GM12878 (cell line): Measurements from ENCODE around the gene GCLM. TPM values are rescaled to one million over a fixed set of nuclear protein-coding genes. Genes with fewer than 3 reads are reported as not detected.

Source experiments
- BHLHE40 ChIP-seq, 2 experiments: fragments of 450-650 bp in 1 of 2; IDR thresholded peaks; 2 replicates each; pipeline ENCODE4 v1.6.1; 2011 to 2017; ENCODE audit warnings: low read depth in 2 of 2, borderline replicate concordance in 1 of 2, improper control_type of control experiment in 1 of 2, low read length in 1 of 2, mild to moderate bottlenecking in 1 of 2
- CBFB ChIP-seq: IDR thresholded peaks from 2 replicates; pipeline ENCODE4 v1.6.1; 2016; ENCODE audit warnings: antibody characterized with exemption, low read depth
- CEBPB ChIP-seq, 2 experiments: fragments of 150-350 bp in 1 of 2; IDR thresholded peaks; 2 replicates each; pipeline ENCODE4 v1.6.1; 2012 to 2014; ENCODE audit warnings: low read depth in 2 of 2, low read length in 2 of 2, borderline replicate concordance in 1 of 2, inconsistent platforms in 1 of 2
- CEBPZ ChIP-seq: fragments of 150-350 bp; IDR thresholded peaks from 2 replicates; pipeline ENCODE4 v1.6.1; 2016; ENCODE audit warnings: low read depth, low read length
- CREB1 ChIP-seq: IDR thresholded peaks from 2 replicates; pipeline ENCODE4 v1.6.1; 2012; ENCODE audit warnings: low read depth, mild to moderate bottlenecking, inconsistent platforms
- EZH2 ChIP-seq: IDR thresholded peaks from 2 replicates; pipeline ENCODE4 v1.6.1; 2012; ENCODE audit warnings: low read depth, mild to moderate bottlenecking, control low read depth, inconsistent platforms, low read length, borderline replicate concordance; ENCODE audit not compliant: control insufficient read depth
- FOXK2 ChIP-seq: fragments of 450-650 bp; IDR thresholded peaks from 2 replicates; pipeline ENCODE4 v1.6.1; 2017; ENCODE audit warnings: mild to moderate bottlenecking, moderate library complexity
- HDGF ChIP-seq: fragments of 450-650 bp; IDR thresholded peaks from 2 replicates; pipeline ENCODE4 v1.6.1; 2016; ENCODE audit warnings: antibody characterized with exemption
- MAX ChIP-seq: IDR thresholded peaks from 2 replicates; pipeline ENCODE4 v1.6.1; 2012; ENCODE audit warnings: low read depth, low read length, improper control_type of control experiment
- MEF2A ChIP-seq: IDR thresholded peaks from 2 replicates; pipeline ENCODE4 v1.6.1; 2011; ENCODE audit warnings: low read depth, mild to moderate bottlenecking, low read length, moderate library complexity; ENCODE audit not compliant: insufficient read depth
- NR2C2 ChIP-seq: IDR thresholded peaks from 2 replicates; pipeline ENCODE4 v1.6.1; 2011; ENCODE audit warnings: borderline replicate concordance, low read depth; ENCODE audit not compliant: control insufficient read depth, insufficient read length
- NRF1 ChIP-seq: conservative IDR thresholded peaks from 2 replicates; pipeline ENCODE4 v1.6.1; 2011; ENCODE audit warnings: mild to moderate bottlenecking, low read depth, low read length, improper control_type of control experiment
- PAX8 ChIP-seq: fragments of 450-650 bp; IDR thresholded peaks from 2 replicates; pipeline ENCODE4 v1.6.1; 2017; ENCODE audit warnings: mild to moderate bottlenecking, moderate library complexity
- PKNOX1 ChIP-seq: fragments of 450-650 bp; IDR thresholded peaks from 2 replicates; pipeline ENCODE4 v1.6.1; 2016; ENCODE audit warnings: mild to moderate bottlenecking
- PML ChIP-seq: IDR thresholded peaks from 2 replicates; pipeline ENCODE4 v1.6.1; 2012; ENCODE audit warnings: low read length, inconsistent platforms
- POU2F2 ChIP-seq: IDR thresholded peaks from 3 replicates; pipeline ENCODE4 v1.6.1; 2011; ENCODE audit warnings: low read depth, mild to moderate bottlenecking, low read length, borderline replicate concordance
- RAD21 ChIP-seq: IDR thresholded peaks from 2 replicates; pipeline ENCODE4 v1.6.1; 2011; ENCODE audit warnings: mild to moderate bottlenecking, low read depth, low read length, moderate library complexity; ENCODE audit not compliant: insufficient read depth
- SUPT20H ChIP-seq: IDR thresholded peaks from 2 replicates; pipeline ENCODE4 v1.6.1; 2011; ENCODE audit warnings: low read depth, mild to moderate bottlenecking, low read length, moderate library complexity, borderline replicate concordance; ENCODE audit not compliant: control insufficient read depth
- TAF1 ChIP-seq: IDR thresholded peaks from 2 replicates; pipeline ENCODE4 v1.6.1; 2011; ENCODE audit warnings: mild to moderate bottlenecking, low read depth, low read length, borderline replicate concordance
- TARDBP ChIP-seq: IDR thresholded peaks from 2 replicates; pipeline ENCODE4 v1.6.1; 2016; ENCODE audit warnings: borderline replicate concordance
- TCF12 ChIP-seq: IDR thresholded peaks from 2 replicates; pipeline ENCODE4 v1.6.1; 2011; ENCODE audit warnings: low read depth, mild to moderate bottlenecking, low read length
- ZBTB4 ChIP-seq: fragments of 450-650 bp; formaldehyde crosslinking; IDR thresholded peaks from 2 replicates; pipeline ENCODE4 v1.4.0; 2022; ENCODE audit warnings: mild to moderate bottlenecking, moderate library complexity
- polyA plus RNA-seq, 11 experiments: library from polyadenylated mRNA; depleted of rRNA in 4 of 11; unstranded in 6 of 11; stranded (reverse) in 5 of 11; fragments of >200 nt; fragmentation: Nextera tagmentation in 4 of 11; fragmentation: Illumina TruSeq in 1 of 11; extraction: Ambion mirVana in 4 of 11; extraction: Trizol in 1 of 11; gene quantifications; 1 replicate in 1 of 11; 2 replicates in 10 of 11; pipeline versions ENCODE4 v1.2.1 to v1.2.3, GENCODE V29; 2011 to 2016; ENCODE audit warnings: inconsistent platforms in 2 of 11, missing spikeins in 2 of 11, low read depth in 1 of 11
- total RNA-seq, 4 experiments: library from RNA; depleted of rRNA in 3 of 4; stranded (reverse); fragments of >200 nt in 3 of 4; fragmentation: Illumina TruSeq in 1 of 4; extraction: Trizol in 1 of 4; gene quantifications; 2 replicates each; pipeline versions ENCODE4 v1.2.1 to v1.2.3, GENCODE V29; 2013 to 2021

Gene GCLM
- total and polyA plus RNA-seq, 10 of the 15 experiments (the other 5 are each of a cell fraction or from before 2014, with no cell fraction given): 2.6 to 17.3 (median 6.9) TPM

GRCh38 chr1:93846992-93847810 is 62.0 kb downstream of the GCLM start (continued):
- no peak for TF ChIP-seq ZBTB4 (CRISPR knock-in tag)
- peak; percentile 89 for TF ChIP-seq TCF12
- TF ChIP-seq POU2F2: peak; percentile 70; the same call in 2 of the 3 replicates
- no peak for TF ChIP-seq EZH2
- TF ChIP-seq TARDBP: peak; percentile 99
- peak; percentile 25; the same call in 1 of the 2 replicates for TF ChIP-seq TAF1
- TF ChIP-seq PKNOX1: peak; percentile 45; the same call in 1 of the 2 replicates
- peak; percentile 20; the same call in 1 of the 2 replicates for TF ChIP-seq HDGF
- no peak; the same call in 1 of the 2 replicates for TF ChIP-seq MAX
- TF ChIP-seq NR2C2: no peak
- TF ChIP-seq CEBPZ: no peak
- no peak for TF ChIP-seq PAX8
- TF ChIP-seq CREB1: peak; percentile 66
- no peak for TF ChIP-seq RAD21
- TF ChIP-seq FOXK2: no peak
- no peak for TF ChIP-seq CBFB
- 0 out of 2 replicates have a peak, but pooled peaks have one; percentile 40 for TF ChIP-seq PML
- TF ChIP-seq BHLHE40 (IDR thresholded peaks at IDR 0.05; ENCODE audit: borderline replicate concordance in 1 of 2, low read depth in 2 of 2, low read length in 1 of 2): peak; percentile 22 to 52; a peak in 3 of 4 replicates
- TF ChIP-seq SUPT20H: no peak
- TF ChIP-seq MEF2A: 0 out of 2 replicates have a peak, but pooled peaks have one; percentile 38
- peak in 1 of 2 experiments; percentile 24; a peak in 1 of 4 replicates for TF ChIP-seq CEBPB (IDR thresholded peaks at IDR 0.05; ENCODE audit: borderline replicate concordance in 1 of 2, low read depth in 2 of 2, low read length in 2 of 2)
- TF ChIP-seq NRF1: no peak
